ENCODE results near the gene IL17RD.

DNA sequence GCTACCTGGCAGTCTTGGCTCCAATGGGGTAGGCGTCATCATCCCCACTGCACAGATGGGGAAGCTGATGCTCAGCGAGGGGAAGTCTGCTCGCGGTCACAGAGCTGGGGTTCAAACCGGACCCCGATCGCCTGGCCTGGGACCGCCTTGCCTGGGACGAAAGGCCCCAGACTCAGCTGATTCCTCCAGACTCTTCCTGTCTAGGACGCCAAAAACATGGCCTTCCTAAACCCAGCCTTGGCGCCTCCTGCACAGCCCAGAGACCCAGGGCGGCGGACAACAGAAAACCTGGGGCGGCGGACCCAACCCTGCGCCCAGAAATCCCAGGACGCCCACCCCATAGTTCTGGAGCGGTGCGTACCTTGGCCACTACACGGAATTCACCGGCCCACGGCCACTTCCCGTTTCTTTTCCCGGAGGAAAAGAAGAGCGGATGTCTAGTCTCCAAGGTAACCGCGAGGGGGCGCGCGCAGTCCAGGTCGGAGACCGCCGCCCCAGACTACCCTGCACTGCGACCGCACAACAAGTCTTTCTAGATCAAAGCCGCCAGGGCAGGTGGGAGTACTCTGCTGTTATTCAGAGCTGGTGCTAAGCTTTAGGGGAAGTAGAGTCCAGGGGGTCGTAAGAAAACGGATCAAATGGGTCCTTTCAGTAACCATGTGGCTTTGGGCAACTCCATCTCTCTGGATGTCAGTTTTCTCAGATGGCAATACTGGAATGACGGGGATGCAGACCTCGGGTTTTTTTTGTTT, 4.9 kb upstream of the IL17RD start:
- TF ChIP-seq, protein P1, sequence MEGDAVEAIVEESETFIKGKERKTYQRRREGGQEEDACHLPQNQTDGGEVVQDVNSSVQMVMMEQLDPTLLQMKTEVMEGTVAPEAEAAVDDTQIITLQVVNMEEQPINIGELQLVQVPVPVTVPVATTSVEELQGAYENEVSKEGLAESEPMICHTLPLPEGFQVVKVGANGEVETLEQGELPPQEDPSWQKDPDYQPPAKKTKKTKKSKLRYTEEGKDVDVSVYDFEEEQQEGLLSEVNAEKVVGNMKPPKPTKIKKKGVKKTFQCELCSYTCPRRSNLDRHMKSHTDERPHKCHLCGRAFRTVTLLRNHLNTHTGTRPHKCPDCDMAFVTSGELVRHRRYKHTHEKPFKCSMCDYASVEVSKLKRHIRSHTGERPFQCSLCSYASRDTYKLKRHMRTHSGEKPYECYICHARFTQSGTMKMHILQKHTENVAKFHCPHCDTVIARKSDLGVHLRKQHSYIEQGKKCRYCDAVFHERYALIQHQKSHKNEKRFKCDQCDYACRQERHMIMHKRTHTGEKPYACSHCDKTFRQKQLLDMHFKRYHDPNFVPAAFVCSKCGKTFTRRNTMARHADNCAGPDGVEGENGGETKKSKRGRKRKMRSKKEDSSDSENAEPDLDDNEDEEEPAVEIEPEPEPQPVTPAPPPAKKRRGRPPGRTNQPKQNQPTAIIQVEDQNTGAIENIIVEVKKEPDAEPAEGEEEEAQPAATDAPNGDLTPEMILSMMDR (IDR thresholded peaks at IDR 0.05), result peak in 1 of 3 donors; percentile 56
- no peak for TF ChIP-seq POLR2A (IDR thresholded peaks at IDR 0.05)
